ENCODE data around the gene MEIG1.
A peak's percentile ranks its signal among the peaks of the same experiment; 100 is the strongest.
"Not testable (repeated sequence)": the region's sequence is repeated elsewhere in the genome, so short reads cannot be mapped to it uniquely, and the experiment has no call there.

Gene MEIG1

GRCh38 chr10:14959221-14960057 lies at the start of gene MEIG1:
MEIG1 (plus strand) TSS chr10:14959388; CDS start chr10:14966469, 7,081 bp downstream.
- peak; percentile 86 for DNase-seq (ENCODE audit: low spot score)

- DNase-seq (ENCODE audit: low spot score): no peak
Measured at GRCh38 chr10:14910953-14911352, 48.2 kb upstream of the MEIG1 start.

GRCh38 chr10:14911801-14912200 lies 47.4 kb upstream of the MEIG1 start:
- no peak for DNase-seq (ENCODE audit: low spot score)

GRCh38 chr10:14916600-14916999 lies 42.6 kb upstream of the MEIG1 start:
- no peak for DNase-seq (ENCODE audit: low spot score)

- no peak for DNase-seq (ENCODE audit: low spot score)
Measured at GRCh38 chr10:14917827-14918226, 41.4 kb upstream of the MEIG1 start.

GRCh38 chr10:14918964-14919363 lies 40.2 kb upstream of the MEIG1 start:
- DNase-seq (ENCODE audit: low spot score): no peak

- DNase-seq (ENCODE audit: low spot score): no peak
Measured at GRCh38 chr10:14924013-14924412, 35.2 kb upstream of the MEIG1 start.

- no peak for DNase-seq (ENCODE audit: low spot score)
Measured at GRCh38 chr10:14925268-14925667, 33.9 kb upstream of the MEIG1 start.

GRCh38 chr10:14926061-14926470 lies 33.1 kb upstream of the MEIG1 start:
- no peak for DNase-seq (ENCODE audit: low spot score)

- no peak for DNase-seq (ENCODE audit: low spot score)
Measured at GRCh38 chr10:14926722-14927416, 32.3 kb upstream of the MEIG1 start.

- no peak for DNase-seq (ENCODE audit: low spot score)
Measured at GRCh38 chr10:14930610-14931009, 28.6 kb upstream of the MEIG1 start.

- DNase-seq (ENCODE audit: low spot score): no peak
Measured at GRCh38 chr10:14936584-14936983, 22.6 kb upstream of the MEIG1 start.

GRCh38 chr10:14938971-14939370 lies 20.2 kb upstream of the MEIG1 start:
- DNase-seq (ENCODE audit: low spot score): not testable (repeated sequence)

GRCh38 chr10:14942147-14942949 lies 16.8 kb upstream of the MEIG1 start:
- DNase-seq (ENCODE audit: low spot score): not testable (repeated sequence)

GRCh38 chr10:14942950-14943338 lies 16.2 kb upstream of the MEIG1 start:
- DNase-seq (ENCODE audit: low spot score): not testable (repeated sequence)

- no peak for DNase-seq (ENCODE audit: low spot score)
Measured at GRCh38 chr10:14945108-14945507, 14.1 kb upstream of the MEIG1 start.

- DNase-seq (ENCODE audit: low spot score): no peak
Measured at GRCh38 chr10:14947268-14947667, 11.9 kb upstream of the MEIG1 start.

- no peak for DNase-seq (ENCODE audit: low spot score)
Measured at GRCh38 chr10:14949291-14949690, 9.9 kb upstream of the MEIG1 start.

GRCh38 chr10:14952851-14953423 lies 6.3 kb upstream of the MEIG1 start:
- no peak for DNase-seq (ENCODE audit: low spot score)

- DNase-seq (ENCODE audit: low spot score): peak; percentile 28
Measured at GRCh38 chr10:14953424-14954000, 5.7 kb upstream of the MEIG1 start.

- DNase-seq (ENCODE audit: low spot score): peak; percentile 86
Measured at GRCh38 chr10:14954001-14954770, 5.0 kb upstream of the MEIG1 start, which contains the start of gene DCLRE1C. DCLRE1C (minus strand) TSS chr10:14954096; CDS start chr10:14954010, 86 bp downstream.

All from hematopoietic multipotent progenitor cell treated with erythropoietin and hydrocortisone succinate and interleukin-3 and kit ligand, for 15 days (in vitro differentiated cells).